B cell (primary cell): ENCODE results near the gene MRLN. TPM values are rescaled to one million over a fixed set of nuclear protein-coding genes. Genes with fewer than 3 reads are reported as not detected.

Source experiments
- ATAC-seq: fragments of 200-7000 bp; cut with Tn5 transposase; one replicate; pipeline ENCODE4 v1.10.0; 2021; ENCODE audit warnings: low read depth, mild to moderate bottlenecking, moderate number of reproducible peaks, moderate library complexity
- CTCF ChIA-PET: fragments of 350-600 bp; sonication (Branson Sonifier 250); formaldehyde crosslinking; loops from one replicate; lab custom pipeline; 2021; ENCODE audit warnings: antibody characterized with exemption, inconsistent platforms; lab: Charles Lee
- POLR2A ChIA-PET: fragments of 350-600 bp; sonication (Branson Sonifier 250); formaldehyde crosslinking; loops from one replicate; lab custom pipeline; 2021; ENCODE audit warnings: antibody characterized with exemption; lab: Charles Lee
- DNase-seq: peaks from one replicate; pipeline ENCODE4 v3.0.0; 2013
- H2AFZ ChIP-seq: 2 replicates; pipeline ENCODE4 v1.6.1; 2012; ENCODE audit warnings: mild to moderate bottlenecking, low read depth, low read length; ENCODE audit not compliant: insufficient read depth, poor library complexity, severe bottlenecking
- H3K27ac ChIP-seq, 2 donors: 1 replicate in 1 of 2; 2 replicates in 1 of 2; pipeline ENCODE4 v1.5.1; 2012 to 2013; ENCODE audit warnings: low read length in 2 of 2, mild to moderate bottlenecking in 2 of 2, moderate library complexity in 1 of 2
- H3K27me3 ChIP-seq, 4 experiments: fragments of 200-600 bp in 1 of 4; sonication (generic) in 1 of 4; replicated peaks in 1 of 4; 1 replicate in 2 of 4; 2 replicates in 2 of 4; pipeline versions ENCODE4 v1.6.1 to v1.7.0; 2013 to 2016; ENCODE audit warnings: low read length in 3 of 4, mild to moderate bottlenecking in 2 of 4, mixed read lengths in 1 of 4, moderate library complexity in 1 of 4; ENCODE audit not compliant: insufficient read depth in 4 of 4, control insufficient read depth in 3 of 4; ENCODE audit errors: control extremely low read depth in 1 of 4
- H3K36me3 ChIP-seq, 2 experiments: replicated peaks in 1 of 2; 1 replicate in 1 of 2; 2 replicates in 1 of 2; pipeline versions ENCODE4 v1.6.1 to v1.7.1; 2013; ENCODE audit warnings: low read length in 1 of 2; ENCODE audit not compliant: insufficient read depth in 2 of 2, control insufficient read depth in 1 of 2; ENCODE audit errors: control extremely low read depth in 1 of 2, extremely low read depth in 1 of 2
- H3K4me1 ChIP-seq, 2 donors: fragments of 200-600 bp in 1 of 2; sonication (generic) in 1 of 2; 1 replicate in 1 of 2; 2 replicates in 1 of 2; pipeline versions ENCODE4 v1.5.1 to v1.6.1; 2013 to 2017; ENCODE audit warnings: low read length in 2 of 2; ENCODE audit not compliant: control insufficient read depth in 2 of 2, insufficient read depth in 2 of 2
- H3K4me2 ChIP-seq: replicated peaks from 2 replicates; pipeline ENCODE3; 2012; ENCODE audit warnings: mild to moderate bottlenecking, low read depth, low read length; ENCODE audit not compliant: poor library complexity, severe bottlenecking
- H3K4me3 ChIP-seq, 5 experiments: fragments of 200-600 bp in 1 of 5; sonication (generic) in 1 of 5; 1 replicate in 3 of 5; 2 replicates in 2 of 5; pipeline versions ENCODE4 v1.5.1 to v1.7.0; 2011 to 2016; ENCODE audit warnings: low read length in 4 of 5, mild to moderate bottlenecking in 4 of 5, low read depth in 2 of 5, control low read depth in 1 of 5, moderate library complexity in 1 of 5; ENCODE audit not compliant: insufficient read depth in 1 of 5; ENCODE audit errors: control extremely low read depth in 1 of 5, extremely low read depth in 1 of 5
- H3K79me2 ChIP-seq: fragments of 200-600 bp; sonication (generic); one replicate; pipeline ENCODE4 v1.6.0; 2016; ENCODE audit warnings: low read length; ENCODE audit not compliant: control insufficient read depth, insufficient read depth
- H3K9ac ChIP-seq: fragments of 200-600 bp; sonication (generic); 2 replicates; pipeline ENCODE4 v1.6.1; 2017; ENCODE audit warnings: mild to moderate bottlenecking, low read length, moderate library complexity
- H3K9me3 ChIP-seq, 3 donors: one replicate each; pipeline versions ENCODE4 v1.6.1 to v1.7.1; 2013; ENCODE audit warnings: low read length in 2 of 3; ENCODE audit not compliant: control insufficient read depth in 2 of 3, insufficient read depth in 1 of 3; ENCODE audit errors: control extremely low read depth in 1 of 3
- H4K20me1 ChIP-seq: 2 replicates; pipeline ENCODE4 v1.6.0; 2012; ENCODE audit warnings: mild to moderate bottlenecking, low read length; ENCODE audit not compliant: insufficient read depth, control insufficient read depth, poor library complexity, severe bottlenecking
- H3K27ac Mint-ChIP-seq: one replicate; pipeline ENCODE4 v1.8.0; 2021; ENCODE audit warnings: mixed read lengths
- H3K27me3 Mint-ChIP-seq: one replicate; pipeline ENCODE4 v1.8.0; 2021; ENCODE audit warnings: mixed read lengths
- H3K4me1 Mint-ChIP-seq: one replicate; pipeline ENCODE4 v1.8.0; 2021; ENCODE audit warnings: mixed read lengths
- H3K4me3 Mint-ChIP-seq: one replicate; pipeline ENCODE4 v1.8.0; 2021; ENCODE audit warnings: mixed read lengths
- H3K9me3 Mint-ChIP-seq: one replicate; pipeline ENCODE4 v1.8.0; 2022; ENCODE audit warnings: mixed read lengths; ENCODE audit not compliant: insufficient read depth
- EZH2 ChIP-seq: IDR thresholded peaks from 2 replicates; pipeline ENCODE4 v1.6.1; 2012; ENCODE audit warnings: borderline replicate concordance, low read depth, mild to moderate bottlenecking, moderate library complexity, low read length; ENCODE audit not compliant: insufficient read depth, poor library complexity, severe bottlenecking
- WGBS: methylation state at CpG from one replicate; pipeline ENCODE4 v1.1.5; 2013; ENCODE audit warnings: missing lambda C conversion rate; ENCODE audit not compliant: insufficient coverage; 5-methylcytosine and 5-hydroxymethylcytosine counted together
- intact Hi-C: fragments of 100-400 bp; cut with micrococcal nuclease; formaldehyde crosslinking; loops from one replicate; pipeline ENCODE4 v1.10.0; 2022
- polyA plus RNA-seq: library from polyadenylated mRNA; depleted of rRNA; stranded (reverse); fragments of >200 nt; gene quantifications from 2 replicates; pipeline ENCODE4 v1.2.3, GENCODE V29; 2012
- total RNA-seq, 2 donors: library from RNA; stranded (reverse); fragments of 120-200 nt in 1 of 2; gene quantifications; 1 replicate in 1 of 2; 2 replicates in 1 of 2; pipeline versions ENCODE4 v1.2.3 to v1.2.4, GENCODE V29; 2013 to 2022
- TF ChIP-seq, protein P1 (sequence below): fragments of 200-600 bp; IDR thresholded peaks from one replicate; pipeline ENCODE4 v1.8.0; 2022; ENCODE audit warnings: antibody characterized with exemption, mild to moderate bottlenecking

The MRLN gene
- total and polyA plus RNA-seq, 2 donors (not counting 1 experiment from before 2014, with no cell fraction given): not detected

DNA sequence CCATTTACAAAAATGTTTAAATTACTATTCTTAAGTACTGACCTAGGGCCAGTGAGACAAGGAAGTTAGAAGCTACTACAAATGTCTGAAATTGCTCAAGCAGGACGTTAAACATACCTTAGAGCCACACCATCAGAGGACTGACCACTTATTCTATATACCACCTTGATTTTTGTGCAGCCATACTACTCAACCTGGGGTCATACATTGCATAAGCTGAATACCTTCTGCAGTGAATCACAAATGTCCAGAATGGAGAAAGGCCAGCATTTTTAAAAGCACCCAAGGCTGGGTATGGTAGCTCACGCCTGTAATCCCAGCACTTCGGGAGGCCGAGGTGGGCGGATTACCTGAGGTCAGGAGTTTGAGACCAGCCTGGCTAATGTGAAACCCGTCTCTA lies 21.2 kb upstream of the MRLN start:
- DNase-seq: no peak
- H3K4me3 ChIP-seq: no peak overlapping the region
- CTCF ChIA-PET: no interaction called here
- peaks cover 0 to 12% (median 0%) of the 10 kb centered on the region in 3 donors for H3K9me3 ChIP-seq
- POLR2A ChIA-PET: interaction anchor here (0.5 kb wide), 1 partner anchor 116 kb away, joined by 3 read pairs; no protein-coding TSS in a partner anchor
- Mint-ChIP-seq H3K4me1 (no peaks in the 10 kb centered on the region), H3K27ac (no peak overlapping the region), H3K9me3 (peaks cover 8% of the 10 kb centered on the region), H3K27me3 (peaks cover 7% of the 10 kb centered on the region), H3K4me3 (no peak overlapping the region)
- no peak overlapping the region for H3K9ac ChIP-seq
- no peaks in the 10 kb centered on the region for H3K79me2 ChIP-seq
- no peak overlapping the region for H2AFZ ChIP-seq
- no peaks in the 10 kb centered on the region for H4K20me1 ChIP-seq
- TF ChIP-seq, protein P1, sequence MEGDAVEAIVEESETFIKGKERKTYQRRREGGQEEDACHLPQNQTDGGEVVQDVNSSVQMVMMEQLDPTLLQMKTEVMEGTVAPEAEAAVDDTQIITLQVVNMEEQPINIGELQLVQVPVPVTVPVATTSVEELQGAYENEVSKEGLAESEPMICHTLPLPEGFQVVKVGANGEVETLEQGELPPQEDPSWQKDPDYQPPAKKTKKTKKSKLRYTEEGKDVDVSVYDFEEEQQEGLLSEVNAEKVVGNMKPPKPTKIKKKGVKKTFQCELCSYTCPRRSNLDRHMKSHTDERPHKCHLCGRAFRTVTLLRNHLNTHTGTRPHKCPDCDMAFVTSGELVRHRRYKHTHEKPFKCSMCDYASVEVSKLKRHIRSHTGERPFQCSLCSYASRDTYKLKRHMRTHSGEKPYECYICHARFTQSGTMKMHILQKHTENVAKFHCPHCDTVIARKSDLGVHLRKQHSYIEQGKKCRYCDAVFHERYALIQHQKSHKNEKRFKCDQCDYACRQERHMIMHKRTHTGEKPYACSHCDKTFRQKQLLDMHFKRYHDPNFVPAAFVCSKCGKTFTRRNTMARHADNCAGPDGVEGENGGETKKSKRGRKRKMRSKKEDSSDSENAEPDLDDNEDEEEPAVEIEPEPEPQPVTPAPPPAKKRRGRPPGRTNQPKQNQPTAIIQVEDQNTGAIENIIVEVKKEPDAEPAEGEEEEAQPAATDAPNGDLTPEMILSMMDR: no peak
- no peak overlapping the region for H3K27ac ChIP-seq
- H3K4me1 ChIP-seq: no peaks in the 10 kb centered on the region
- no peaks in the 10 kb centered on the region for H3K36me3 ChIP-seq
- no peak overlapping the region for H3K4me2 ChIP-seq
- no peak for ATAC-seq
- 94% methylated on average over 6 of the region's 6 CpGs for WGBS
- intact Hi-C loops: no loop called here
- H3K27me3 ChIP-seq: no peaks in the 10 kb centered on the region

DNA sequence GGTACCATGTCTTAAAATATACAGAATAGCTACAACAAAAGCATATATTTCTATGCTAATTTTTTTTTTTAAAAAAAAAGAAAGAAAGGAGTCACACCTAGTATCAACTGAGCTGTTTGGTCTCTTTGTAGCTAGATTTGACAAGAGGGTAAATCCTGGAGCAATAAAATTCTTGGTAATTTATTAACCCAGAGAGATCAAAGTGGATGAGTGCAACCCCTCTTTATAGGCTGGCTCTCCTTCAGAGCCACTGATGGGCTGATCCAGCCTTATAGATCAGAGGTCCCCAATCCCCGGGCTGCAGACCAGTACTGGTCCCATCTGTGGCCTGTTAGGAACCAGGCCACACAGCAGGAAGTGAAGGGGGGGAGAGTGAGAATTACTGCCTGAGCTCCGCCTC lies 19.8 kb upstream of the MRLN start:
- H3K27ac Mint-ChIP-seq: no peak overlapping the region

More for the DNA sequence above, 19.8 kb upstream of the MRLN start:
- H2AFZ ChIP-seq: no peak overlapping the region
- no peak overlapping the region for H3K4me3 ChIP-seq
- 100% methylated on average over 1 of the region's 2 CpGs for WGBS
- H3K4me2 ChIP-seq: no peak overlapping the region
- peaks cover 0 to 12% (median 0%) of the 10 kb centered on the region in 3 donors for H3K9me3 ChIP-seq
- H3K27me3 ChIP-seq: no peaks in the 10 kb centered on the region
- no peak for DNase-seq
- ATAC-seq: no peak
- Mint-ChIP-seq H3K4me3 (no peak overlapping the region), H3K4me1 (no peaks in the 10 kb centered on the region), H3K9me3 (peaks cover 8% of the 10 kb centered on the region), H3K27me3 (peaks cover 7% of the 10 kb centered on the region)
- H3K4me1 ChIP-seq: no peaks in the 10 kb centered on the region
- intact Hi-C loops: no loop called here
- no peak for TF ChIP-seq EZH2
- TF ChIP-seq, protein P1: no peak
- no peaks in the 10 kb centered on the region for H3K79me2 ChIP-seq
- no peaks in the 10 kb centered on the region for H4K20me1 ChIP-seq
- CTCF ChIA-PET: interaction anchor here (0.6 kb wide), 1 partner anchor 238 kb away, joined by 3 read pairs; no protein-coding TSS in a partner anchor
- H3K27ac ChIP-seq: no peak overlapping the region
- H3K36me3 ChIP-seq: no peaks in the 10 kb centered on the region
- POLR2A ChIA-PET: no interaction called here
- no peak overlapping the region for H3K9ac ChIP-seq
